Activated CD8-positive, alpha-beta memory T cell treated with anti-CD3 and anti-CD28 coated beads, Interleukin-2, amount 50 U/mL, for 4 hours (primary cell): ENCODE data around the gene SCARF1.

Experiments
- DNase-seq: peaks from one replicate; pipeline ENCODE4 v3.0.0-alpha.2; 2020

The SCARF1 gene

DNA sequence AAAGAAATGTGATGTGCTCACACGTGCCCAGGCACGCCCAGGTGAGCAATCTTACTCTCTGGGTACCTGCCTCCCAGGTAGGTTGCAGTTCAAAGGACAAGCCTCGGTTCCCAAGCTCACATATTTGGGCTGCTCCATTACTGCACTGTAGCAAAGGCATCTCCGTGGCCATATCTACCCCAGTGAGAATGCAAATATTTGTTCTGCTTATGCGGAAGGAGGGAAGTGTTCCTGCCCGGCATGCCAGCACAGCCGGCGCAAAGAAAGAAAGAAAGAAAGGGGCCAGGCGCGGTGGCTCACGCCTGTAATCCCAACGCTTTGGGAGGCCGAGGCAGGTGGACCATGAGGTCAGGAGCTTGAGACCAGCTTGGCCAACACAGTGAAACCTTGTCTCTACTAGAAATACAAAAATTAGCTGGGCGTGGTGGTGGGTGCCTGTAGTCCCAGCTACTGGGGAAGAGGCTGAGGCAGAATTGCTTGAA lies 47.6 kb downstream of the SCARF1 start:
- no peak for DNase-seq

DNA sequence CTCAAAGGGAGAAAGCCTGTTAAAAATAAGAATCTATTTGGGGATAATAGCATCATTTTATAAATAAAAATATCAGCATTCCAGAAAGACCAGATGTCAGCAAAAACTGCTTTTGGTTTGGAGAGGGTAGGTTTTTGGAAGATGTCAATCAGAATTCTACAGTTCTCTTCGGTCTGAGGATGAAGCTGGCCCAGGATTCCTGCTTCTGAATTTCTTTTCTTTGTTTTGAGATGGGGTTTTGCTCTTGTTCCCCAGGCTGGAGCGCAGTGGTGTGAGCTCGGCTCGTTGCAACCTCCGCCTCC lies 52.0 kb downstream of the SCARF1 start:
- no peak for DNase-seq

DNA sequence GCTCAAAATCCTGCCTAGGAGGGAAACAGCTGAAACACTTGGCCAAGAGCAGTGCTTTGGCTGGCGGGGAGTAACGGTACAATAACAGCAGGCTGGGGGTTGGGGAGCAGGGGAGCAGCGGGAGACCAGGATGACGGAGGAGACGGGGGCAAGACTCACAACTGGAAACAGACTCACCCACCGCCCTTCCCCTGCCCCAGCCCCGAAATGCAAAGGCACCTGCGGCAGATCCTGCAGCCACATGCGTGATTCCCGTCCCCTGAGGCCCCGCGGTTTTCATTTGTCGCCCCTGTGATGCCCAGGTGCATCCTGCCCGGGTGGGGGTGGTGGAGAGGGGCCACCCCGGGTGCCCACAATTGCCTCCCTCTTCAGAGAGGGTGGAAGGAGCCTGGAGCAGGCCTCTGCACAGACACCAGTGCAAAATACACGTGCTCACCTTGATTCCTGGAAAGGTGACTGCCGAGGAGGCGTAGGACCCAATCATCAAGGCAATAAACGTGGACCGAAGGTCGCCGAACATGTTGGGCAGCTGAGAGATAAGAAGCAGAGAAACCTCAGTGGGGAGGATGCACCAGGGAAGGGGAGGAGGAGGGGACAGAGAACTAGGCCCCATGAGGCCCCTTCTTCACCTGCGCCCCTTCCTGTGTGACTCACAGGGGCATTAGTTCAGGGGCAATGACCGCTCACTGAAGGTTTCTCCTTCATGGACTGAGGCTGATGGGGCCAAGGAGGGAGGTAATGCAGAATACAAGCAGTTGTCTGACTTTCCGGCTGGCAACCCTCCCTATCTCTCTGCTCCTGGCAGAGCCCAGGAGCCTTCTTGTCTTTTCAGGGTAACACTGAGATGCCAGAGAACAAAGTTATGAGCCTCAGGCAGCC lies 52.5 kb downstream of the SCARF1 start:
- DNase-seq: no peak

DNA sequence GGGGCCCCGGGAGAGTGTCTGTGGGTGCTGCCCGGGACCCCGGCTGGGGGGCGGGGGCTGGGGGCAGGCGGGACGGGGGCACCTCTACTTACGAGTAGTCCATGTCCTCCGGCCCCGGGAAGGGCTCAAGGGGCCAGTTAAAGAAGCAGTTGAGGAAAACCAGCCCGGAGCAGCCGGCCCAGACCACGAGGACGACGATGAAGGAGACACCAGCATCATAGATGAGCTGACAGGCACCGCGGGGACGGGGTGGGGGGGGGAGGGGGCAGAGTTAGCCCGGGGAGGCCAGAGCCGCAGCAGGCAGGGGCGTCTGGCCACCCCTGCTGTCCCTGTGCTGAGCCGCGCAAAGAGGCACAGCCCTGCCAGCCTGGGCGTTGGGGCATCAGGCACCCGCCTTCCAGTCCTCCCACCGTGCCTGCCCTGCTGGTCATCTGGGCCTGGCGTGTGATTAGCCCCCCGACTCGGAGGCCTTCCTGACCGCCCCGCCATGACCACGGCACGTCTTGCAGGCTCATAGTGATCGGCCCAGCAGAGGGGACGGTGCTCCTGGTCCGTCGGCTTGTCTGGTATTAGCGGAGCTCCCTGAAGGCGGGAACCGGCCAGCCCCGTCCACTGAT lies 54.0 kb downstream of the SCARF1 start:
- no peak for DNase-seq

DNA sequence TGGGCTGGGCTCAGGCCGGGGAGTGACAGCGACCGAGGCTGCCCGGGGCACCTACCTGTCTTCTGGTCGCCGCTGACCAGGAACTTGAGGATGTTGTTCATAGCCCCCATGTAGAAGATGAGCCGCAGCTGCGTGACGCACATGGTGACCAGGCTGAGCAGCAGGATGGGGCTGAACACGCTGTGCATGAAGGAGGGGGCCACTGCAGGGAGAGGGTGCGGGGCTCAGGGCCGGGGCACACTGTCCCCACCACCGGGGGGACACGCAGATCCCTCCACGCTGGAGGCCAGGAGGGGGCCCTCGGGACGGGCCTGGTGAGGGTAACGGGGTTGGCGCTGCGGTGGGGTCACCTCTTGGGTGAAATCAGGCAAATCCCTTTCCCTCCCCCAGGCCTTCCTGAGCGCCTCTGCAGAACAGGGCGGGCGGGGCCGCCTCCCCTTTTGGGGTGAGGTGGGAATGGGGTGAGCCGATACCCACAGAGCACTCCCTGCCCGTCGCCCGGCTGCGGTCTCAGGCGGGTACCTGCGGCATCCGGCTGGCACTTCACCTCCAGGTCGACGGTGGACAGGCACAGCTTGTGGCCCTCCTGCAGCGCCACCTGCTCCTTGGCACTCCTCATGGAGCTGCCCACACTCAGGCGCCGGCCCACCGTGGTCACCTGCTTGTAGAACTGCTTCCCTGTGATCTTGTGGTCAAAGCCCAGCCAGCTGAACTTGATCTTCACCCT lies 54.6 kb downstream of the SCARF1 start:
- DNase-seq: no peak

DNA sequence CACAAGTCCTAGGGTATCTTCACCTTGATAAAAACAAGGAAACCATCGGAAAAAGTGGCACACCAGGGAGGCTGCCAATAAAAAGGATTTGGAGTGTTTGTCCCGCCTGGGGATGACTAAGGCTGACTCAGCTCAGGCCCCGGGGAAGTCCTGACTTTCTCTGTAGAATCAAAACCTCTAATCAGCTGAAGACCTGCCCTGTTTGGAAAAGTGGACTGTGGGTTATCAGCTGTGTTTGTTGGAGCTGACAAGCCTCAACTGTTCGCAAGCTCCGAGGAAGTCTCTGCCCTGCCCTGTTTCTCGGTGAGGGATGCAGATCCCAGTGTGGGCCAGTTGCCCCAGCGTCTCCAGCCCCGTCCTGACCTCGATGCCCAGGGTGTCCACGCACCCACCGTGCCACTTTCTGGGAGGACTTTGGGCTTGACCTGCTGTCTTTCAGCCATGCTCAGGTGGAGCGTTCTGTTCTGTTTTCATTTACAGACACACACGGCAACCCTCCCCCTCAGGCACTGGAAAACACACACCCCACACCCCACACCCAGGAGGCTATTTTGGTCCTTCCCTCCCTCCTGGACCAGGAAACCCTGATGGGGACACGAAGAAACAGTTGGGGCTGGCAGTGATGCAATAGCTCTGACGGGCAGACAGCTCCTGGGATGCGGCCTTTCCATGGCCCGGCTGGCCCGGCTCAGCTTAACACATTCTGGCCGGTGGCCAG lies 55.3 kb downstream of the SCARF1 start:
- no peak for DNase-seq

DNA sequence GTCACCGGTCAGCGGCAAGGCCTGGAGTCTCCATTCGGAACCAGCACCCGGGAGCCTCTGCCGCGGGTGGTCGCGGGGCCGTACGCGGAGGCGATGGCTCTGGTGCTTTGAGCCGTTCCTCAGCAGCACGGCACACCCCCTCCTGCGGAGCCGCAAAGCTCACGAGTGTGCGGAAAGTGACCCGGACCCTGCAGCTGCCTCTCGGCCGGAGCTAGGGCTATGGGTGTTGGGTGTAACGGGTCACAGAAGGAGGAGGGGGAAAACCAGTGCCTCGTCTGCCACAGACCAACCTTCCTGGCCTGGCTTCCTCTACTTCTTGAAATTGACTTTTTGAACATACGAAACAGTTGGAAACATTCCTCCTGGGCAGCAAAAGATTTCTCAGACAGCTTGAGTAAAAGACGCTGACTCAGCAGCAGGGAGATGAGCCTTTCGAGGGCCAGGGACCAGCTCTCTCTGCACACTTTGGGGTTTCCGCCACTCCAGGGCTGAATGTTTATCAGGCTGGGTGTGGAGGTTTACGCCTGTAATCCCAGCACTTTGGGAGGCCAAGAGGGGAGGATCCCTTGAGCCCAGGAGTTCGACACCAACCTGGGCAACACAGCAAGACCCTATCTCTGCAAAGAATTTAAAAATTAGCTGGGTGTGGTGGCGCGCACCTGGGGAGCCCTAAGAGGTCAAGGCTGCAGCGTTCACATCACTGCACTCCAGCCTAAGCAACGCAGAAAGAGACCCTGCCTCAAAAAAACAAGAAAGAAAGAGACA lies 56.5 kb downstream of the SCARF1 start:
- no peak for DNase-seq

DNA sequence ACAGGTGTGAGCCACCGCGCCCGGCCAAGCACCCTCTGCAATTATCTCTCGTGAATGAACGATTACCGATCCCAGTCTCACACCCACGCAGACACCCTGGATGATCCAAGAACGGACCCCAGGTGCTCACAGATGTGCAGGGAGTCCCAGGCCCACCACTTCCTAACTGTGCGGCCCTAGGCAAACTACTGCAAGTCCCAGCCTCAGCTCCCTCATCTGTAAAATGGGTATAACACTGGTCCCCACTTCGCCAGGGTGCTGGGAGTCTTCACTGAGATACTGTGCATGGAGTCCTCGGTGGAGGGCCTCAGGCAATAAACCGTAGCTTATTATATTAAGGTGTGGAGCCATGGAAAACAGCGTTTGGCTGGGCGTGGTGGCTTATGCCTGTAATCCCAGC lies 61.4 kb downstream of the SCARF1 start:
- DNase-seq: no peak
